ENCODE results near the gene RPN2. TPM values are rescaled to one million over a fixed set of nuclear protein-coding genes. Genes with fewer than 3 reads are reported as not detected.

The RPN2 gene
- total and polyA plus RNA-seq, 9 of the 15 experiments (the other 6 are each of a cell fraction or from before 2014, with no cell fraction given) = 168 to 548 (median 325) TPM

Other genes with a start within 250 kb of the RPN2 start
- 12.6 and 13.9 TPM in 2 replicates for gene SAMHD1, start 227.6 kb upstream of the RPN2 start, total RNA-seq (2014; rRNA removed)
- gene SAMHD1, start 227.6 kb upstream of the RPN2 start, total RNA-seq (2014; rRNA removed; fragmentation: Illumina TruSeq; extraction: Trizol) = 19.4 and 20.4 TPM in 2 replicates
- 14.8 and 17.4 TPM in 2 replicates for gene SAMHD1, start 227.6 kb upstream of the RPN2 start, total RNA-seq (2015; rRNA removed; fragmentation: Illumina TruSeq; extraction: Trizol)
- 14.7 and 18.2 TPM in 2 replicates for gene SAMHD1, start 227.6 kb upstream of the RPN2 start, total RNA-seq (2021)
- 9.8 and 17.6 TPM in 2 replicates for gene SAMHD1, start 227.6 kb upstream of the RPN2 start, polyA plus RNA-seq (2011; rRNA removed)
- 16.1 and 18.9 TPM in 2 replicates for gene SAMHD1, start 227.6 kb upstream of the RPN2 start, polyA plus RNA-seq (2014; fragmentation: Illumina TruSeq; extraction: Trizol)
- gene SAMHD1, start 227.6 kb upstream of the RPN2 start, polyA plus RNA-seq (2014; fragmentation: Nextera tagmentation; extraction: Ambion mirVana) = 10 to 100 TPM in 1 of 2 experiments, 1 to 10 TPM in 1; 6.8 to 14.8 TPM
- 9.2 and 10.0 TPM in 2 replicates for gene SAMHD1, start 227.6 kb upstream of the RPN2 start, polyA plus RNA-seq (2014; rRNA removed)
- gene RBL1, start 83.3 kb upstream of the RPN2 start, total RNA-seq (2014; rRNA removed) = 14.8 and 69.6 TPM in 2 replicates
- 25.9 and 30.5 TPM in 2 replicates for gene RBL1, start 83.3 kb upstream of the RPN2 start, total RNA-seq (2014; rRNA removed; fragmentation: Illumina TruSeq; extraction: Trizol)
- 19.9 and 21.2 TPM in 2 replicates for gene RBL1, start 83.3 kb upstream of the RPN2 start, total RNA-seq (2015; rRNA removed; fragmentation: Illumina TruSeq; extraction: Trizol)
- 23.0 and 25.6 TPM in 2 replicates for gene RBL1, start 83.3 kb upstream of the RPN2 start, total RNA-seq (2021)
- gene RBL1, start 83.3 kb upstream of the RPN2 start, polyA plus RNA-seq (2011; rRNA removed) = 11.1 and 15.6 TPM in 2 replicates
- 17.5 and 20.5 TPM in 2 replicates for gene RBL1, start 83.3 kb upstream of the RPN2 start, polyA plus RNA-seq (2014; fragmentation: Illumina TruSeq; extraction: Trizol)
- gene RBL1, start 83.3 kb upstream of the RPN2 start, polyA plus RNA-seq (2014; fragmentation: Nextera tagmentation; extraction: Ambion mirVana) = 1 to 10 TPM; 4.0 to 4.3 TPM
- gene RBL1, start 83.3 kb upstream of the RPN2 start, polyA plus RNA-seq (2014; rRNA removed) = 9.5 and 11.1 TPM in 2 replicates
- gene MROH8, start 218 bp downstream of the RPN2 start, total RNA-seq (2014; rRNA removed) = 0.90 and 1.00 TPM in 2 replicates
- gene MROH8, start 218 bp downstream of the RPN2 start, total RNA-seq (2014; rRNA removed; fragmentation: Illumina TruSeq; extraction: Trizol) = 0.67 and 1.1 TPM in 2 replicates
- gene MROH8, start 218 bp downstream of the RPN2 start, total RNA-seq (2015; rRNA removed; fragmentation: Illumina TruSeq; extraction: Trizol) = 0.68 and 0.76 TPM in 2 replicates
- gene MROH8, start 218 bp downstream of the RPN2 start, total RNA-seq (2021) = 0.78 and 0.85 TPM in 2 replicates
- gene MROH8, start 218 bp downstream of the RPN2 start, polyA plus RNA-seq (2011; rRNA removed) = 0.50 and 1.0 TPM in 2 replicates
- 1.1 and 1.5 TPM in 2 replicates for gene MROH8, start 218 bp downstream of the RPN2 start, polyA plus RNA-seq (2014; fragmentation: Illumina TruSeq; extraction: Trizol)
- under 1 TPM; 0.21 to 0.41 TPM for gene MROH8, start 218 bp downstream of the RPN2 start, polyA plus RNA-seq (2014; fragmentation: Nextera tagmentation; extraction: Ambion mirVana)
- gene MROH8, start 218 bp downstream of the RPN2 start, polyA plus RNA-seq (2014; rRNA removed) = 1.2 and 1.5 TPM in 2 replicates
- not detected in 2 replicates for gene GHRH, start 82.5 kb downstream of the RPN2 start, total RNA-seq (2014; rRNA removed)
- gene GHRH, start 82.5 kb downstream of the RPN2 start, total RNA-seq (2014; rRNA removed; fragmentation: Illumina TruSeq; extraction: Trizol) = not detected in 2 replicates
- not detected in 2 replicates for gene GHRH, start 82.5 kb downstream of the RPN2 start, total RNA-seq (2015; rRNA removed; fragmentation: Illumina TruSeq; extraction: Trizol)
- not detected in 2 replicates for gene GHRH, start 82.5 kb downstream of the RPN2 start, total RNA-seq (2021)
- not detected in 2 replicates for gene GHRH, start 82.5 kb downstream of the RPN2 start, polyA plus RNA-seq (2011; rRNA removed)
- gene GHRH, start 82.5 kb downstream of the RPN2 start, polyA plus RNA-seq (2014; fragmentation: Illumina TruSeq; extraction: Trizol) = not detected in 2 replicates
- not detected for gene GHRH, start 82.5 kb downstream of the RPN2 start, polyA plus RNA-seq (2014; fragmentation: Nextera tagmentation; extraction: Ambion mirVana)
- not detected in 2 replicates for gene GHRH, start 82.5 kb downstream of the RPN2 start, polyA plus RNA-seq (2014; rRNA removed)
- gene MANBAL, start 110.3 kb downstream of the RPN2 start, total RNA-seq (2014; rRNA removed) = 9.2 and 15.5 TPM in 2 replicates
- gene MANBAL, start 110.3 kb downstream of the RPN2 start, total RNA-seq (2014; rRNA removed; fragmentation: Illumina TruSeq; extraction: Trizol) = 10.4 and 12.3 TPM in 2 replicates
- 14.1 and 16.3 TPM in 2 replicates for gene MANBAL, start 110.3 kb downstream of the RPN2 start, total RNA-seq (2015; rRNA removed; fragmentation: Illumina TruSeq; extraction: Trizol)
- 15.3 and 16.7 TPM in 2 replicates for gene MANBAL, start 110.3 kb downstream of the RPN2 start, total RNA-seq (2021)
- gene MANBAL, start 110.3 kb downstream of the RPN2 start, polyA plus RNA-seq (2011; rRNA removed) = 30.0 and 35.0 TPM in 2 replicates
- 27.9 and 31.6 TPM in 2 replicates for gene MANBAL, start 110.3 kb downstream of the RPN2 start, polyA plus RNA-seq (2014; fragmentation: Illumina TruSeq; extraction: Trizol)
- 10 to 100 TPM; 17.4 to 17.8 TPM for gene MANBAL, start 110.3 kb downstream of the RPN2 start, polyA plus RNA-seq (2014; fragmentation: Nextera tagmentation; extraction: Ambion mirVana)
- 24.8 and 25.3 TPM in 2 replicates for gene MANBAL, start 110.3 kb downstream of the RPN2 start, polyA plus RNA-seq (2014; rRNA removed)
- gene SRC, start 166.8 kb downstream of the RPN2 start, total RNA-seq (2014; rRNA removed) = 2.0 and 4.7 TPM in 2 replicates
- gene SRC, start 166.8 kb downstream of the RPN2 start, total RNA-seq (2014; rRNA removed; fragmentation: Illumina TruSeq; extraction: Trizol) = 1.4 and 1.9 TPM in 2 replicates
- gene SRC, start 166.8 kb downstream of the RPN2 start, total RNA-seq (2015; rRNA removed; fragmentation: Illumina TruSeq; extraction: Trizol) = 2.9 and 3.1 TPM in 2 replicates
- gene SRC, start 166.8 kb downstream of the RPN2 start, total RNA-seq (2021) = 7.0 and 7.7 TPM in 2 replicates
- 8.0 and 8.5 TPM in 2 replicates for gene SRC, start 166.8 kb downstream of the RPN2 start, polyA plus RNA-seq (2011; rRNA removed)
- gene SRC, start 166.8 kb downstream of the RPN2 start, polyA plus RNA-seq (2014; fragmentation: Illumina TruSeq; extraction: Trizol) = 5.4 and 8.3 TPM in 2 replicates
- gene SRC, start 166.8 kb downstream of the RPN2 start, polyA plus RNA-seq (2014; fragmentation: Nextera tagmentation; extraction: Ambion mirVana) = under 1 TPM; 0.06 to 0.14 TPM
- 4.8 and 5.2 TPM in 2 replicates for gene SRC, start 166.8 kb downstream of the RPN2 start, polyA plus RNA-seq (2014; rRNA removed)